NCI-H1105 treated with DMSO at 0.1 percent for 48 hours (cell line): ENCODE measurements around the gene IFNA10.
"Not testable (repeated sequence)": the region's sequence is repeated elsewhere in the genome, so short reads cannot be mapped to it uniquely, and the experiment has no call there.

Source experiments
- DNase-seq: peaks from one replicate; lab custom pipeline; 2025; lab: John Stamatoyannopoulos, UW

Gene IFNA10

DNA sequence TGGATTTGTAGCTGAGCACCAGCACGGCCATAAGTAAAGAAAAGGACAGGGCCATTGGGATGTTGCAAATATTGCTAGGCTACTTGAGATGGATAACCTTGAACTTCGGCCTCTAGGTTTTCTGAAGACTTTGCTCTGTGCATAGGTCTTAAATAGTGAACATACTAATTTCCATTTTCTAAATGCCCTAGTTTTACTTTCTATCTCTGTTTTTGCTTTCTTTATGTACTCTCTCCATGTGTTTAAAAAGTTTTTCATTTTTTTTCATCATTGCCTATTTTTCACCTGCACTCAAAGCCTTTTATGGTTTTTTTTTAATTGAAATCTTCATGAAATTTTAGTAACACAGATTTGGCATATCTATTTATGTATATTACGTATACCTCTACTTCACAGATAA lies at the start of gene IFNA10:
Gene IFNA10 (minus strand): TSS at position 101 of the 400 bp plus-strand sequence. CDS start 46 bp downstream, at position 55.
- not testable (repeated sequence) for DNase-seq

DNA sequence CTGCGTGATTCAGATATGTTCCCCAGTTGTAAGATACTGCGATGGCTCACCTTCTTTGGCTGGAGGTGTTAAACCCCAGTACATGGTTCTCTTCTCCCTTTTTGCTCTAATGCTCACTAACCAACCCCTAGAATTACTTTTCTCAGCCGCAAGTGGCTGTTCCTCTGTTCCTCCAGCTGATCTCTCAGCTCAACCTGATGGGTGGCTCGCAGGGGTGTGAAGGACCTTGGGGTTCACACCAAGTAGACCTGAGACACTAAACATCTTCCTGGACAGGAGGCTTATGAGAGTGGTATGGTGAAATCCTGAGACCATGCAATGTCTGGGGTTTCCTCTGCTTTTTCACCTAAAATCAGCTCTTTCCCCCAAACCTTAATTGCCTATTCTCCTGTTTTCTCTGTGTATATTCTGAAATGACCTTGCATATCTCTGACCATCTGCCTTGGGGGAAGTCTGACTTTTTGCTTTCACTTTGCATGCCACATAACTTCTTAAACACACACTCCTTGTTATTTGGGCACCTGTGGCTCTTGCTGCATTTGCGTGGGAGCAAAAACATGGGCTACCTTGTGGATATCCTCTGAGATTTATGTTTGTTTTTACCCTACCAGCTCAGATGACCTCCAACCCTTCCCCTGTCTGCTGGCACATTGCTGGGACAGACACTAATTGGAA lies 48.7 kb upstream of the IFNA10 start:
- DNase-seq: no peak

DNA sequence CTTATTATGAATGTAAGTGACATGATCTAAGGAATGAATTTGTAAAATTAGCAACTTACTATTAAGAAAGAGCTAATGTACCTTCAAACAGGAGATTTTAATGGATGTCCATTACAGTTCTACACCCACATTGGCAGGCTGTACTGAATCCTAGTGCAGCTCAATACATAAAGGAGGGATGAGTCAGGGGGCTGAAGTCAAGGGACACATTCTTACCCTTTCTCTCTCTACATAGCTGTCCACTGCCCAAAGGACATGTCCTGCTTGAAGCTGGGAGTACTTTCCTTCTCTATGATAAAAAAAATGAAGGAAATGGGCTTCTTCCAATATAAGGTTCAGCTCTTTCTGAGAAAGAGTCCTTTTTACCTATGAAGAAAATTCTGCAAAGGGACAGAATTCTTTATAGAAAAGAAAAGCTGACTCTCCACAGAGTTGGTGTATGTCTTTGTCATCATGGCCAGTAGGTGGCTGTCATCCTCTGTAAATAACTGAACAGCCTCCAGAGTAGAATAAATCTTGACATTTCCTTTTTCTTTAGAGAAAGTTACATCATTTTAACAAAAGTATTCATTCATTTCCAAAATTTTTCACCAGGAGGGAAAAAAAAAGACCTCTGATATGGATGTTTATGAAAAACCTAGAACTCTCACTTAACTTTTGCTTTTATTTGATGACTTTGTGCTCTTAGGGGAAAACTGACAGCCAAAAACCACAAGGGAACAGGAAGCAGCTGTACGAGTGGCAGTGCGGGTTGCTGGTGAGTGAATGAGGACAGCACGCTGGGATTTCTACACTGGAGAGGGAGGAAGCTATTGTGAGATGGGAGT lies 46.0 kb upstream of the IFNA10 start:
- peak; percentile 17 for DNase-seq

DNA sequence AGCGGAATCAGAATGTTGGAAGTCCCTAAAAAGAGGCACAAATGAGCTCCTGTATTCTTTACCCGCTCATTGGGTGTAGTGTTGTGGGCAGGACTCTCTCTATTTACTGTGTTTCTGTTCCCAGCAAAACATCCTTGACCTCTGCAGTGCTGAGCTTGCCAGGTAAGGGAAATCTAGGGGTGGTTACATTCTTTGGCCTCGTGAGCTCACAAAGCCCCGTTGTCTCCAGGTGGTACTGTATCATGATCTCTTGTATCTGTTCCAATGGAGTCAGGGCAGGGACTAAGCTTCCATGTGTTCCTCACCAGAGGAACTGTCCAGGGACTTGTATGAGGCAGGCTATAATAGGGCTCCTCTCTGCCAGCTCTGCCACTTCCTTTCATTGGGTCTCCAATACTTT lies 44.7 kb upstream of the IFNA10 start:
- DNase-seq: no peak

DNA sequence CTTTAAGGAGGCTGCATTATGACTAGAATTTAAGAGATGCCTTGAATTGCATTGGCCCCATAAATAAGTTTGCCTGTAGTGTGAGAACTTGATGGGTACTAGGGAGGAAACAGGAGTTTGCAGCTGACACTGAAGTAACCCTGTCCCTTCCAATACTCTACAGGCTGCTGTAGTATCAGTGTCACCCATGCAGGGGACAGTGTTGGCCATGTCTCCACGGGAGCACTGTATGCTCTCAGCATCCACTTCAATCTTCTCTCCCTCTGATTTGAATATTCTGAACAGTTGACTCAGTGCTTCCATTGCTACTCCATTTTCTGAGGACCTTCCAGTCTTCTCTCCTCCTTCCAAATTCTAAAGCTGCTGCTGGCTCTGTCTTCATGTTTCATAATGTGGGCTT lies 44.2 kb upstream of the IFNA10 start:
- DNase-seq: no peak

DNA sequence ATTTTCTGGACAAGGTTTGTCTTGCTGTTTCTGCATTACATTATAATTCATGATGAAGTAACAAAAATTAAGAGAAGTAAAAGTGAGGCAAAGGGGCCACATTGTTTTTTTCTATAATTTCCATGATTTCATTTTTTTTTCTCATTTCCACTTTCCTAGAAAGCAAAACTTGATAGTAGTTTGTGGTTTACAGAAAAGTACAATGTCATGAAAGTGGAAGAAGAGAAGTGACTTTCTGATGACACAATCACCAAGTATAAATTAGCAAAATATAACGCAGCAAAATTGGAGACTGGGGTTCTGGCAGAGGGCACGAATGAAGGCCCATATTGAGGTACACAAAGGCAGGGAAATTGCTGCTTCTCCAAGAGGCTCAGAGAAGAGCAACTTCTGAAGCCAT lies 37.9 kb upstream of the IFNA10 start:
- DNase-seq: no peak

DNA sequence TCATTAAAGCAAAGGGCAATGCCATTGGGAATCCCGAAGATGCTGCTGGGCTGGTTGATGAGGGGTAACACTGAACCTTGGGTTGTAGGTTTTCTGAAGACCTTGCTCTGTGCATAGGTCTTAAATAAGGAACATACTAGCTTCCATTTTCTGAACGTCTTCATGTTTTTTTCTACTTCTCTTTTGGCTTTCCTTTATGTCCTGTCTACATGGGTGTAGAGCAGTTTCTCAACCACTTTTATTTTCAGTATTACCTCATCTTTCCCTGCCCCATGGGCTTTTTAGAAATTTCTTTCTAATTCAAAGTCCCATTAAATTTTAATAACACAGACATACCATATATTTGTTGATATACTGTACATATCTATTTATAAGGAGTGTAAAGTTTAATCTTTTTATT lies 33.0 kb upstream of the IFNA10 start, which contains the start of gene IFNA14:
Gene IFNA14 (minus strand): TSS at position 95 of the 400 bp plus-strand sequence. CDS start 70 bp downstream, at position 25.
- DNase-seq: no peak

DNA sequence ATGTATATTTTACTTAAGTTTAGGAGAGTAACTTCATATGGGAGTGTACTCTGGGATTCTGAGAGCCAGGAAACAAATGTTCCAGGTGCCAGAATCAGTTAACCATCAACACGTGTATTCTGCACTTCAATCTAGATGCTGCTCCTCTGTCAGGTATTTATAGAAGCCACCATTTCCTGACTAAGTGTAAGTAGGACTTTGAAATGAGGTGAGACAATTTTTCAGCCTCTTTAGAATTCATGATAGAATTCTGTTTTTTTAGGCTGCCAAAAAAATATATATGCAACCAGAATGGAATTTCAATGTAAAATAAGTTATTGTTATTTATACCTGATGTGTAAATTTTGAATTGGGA lies 29.4 kb upstream of the IFNA10 start:
- DNase-seq: not testable (repeated sequence)

DNA sequence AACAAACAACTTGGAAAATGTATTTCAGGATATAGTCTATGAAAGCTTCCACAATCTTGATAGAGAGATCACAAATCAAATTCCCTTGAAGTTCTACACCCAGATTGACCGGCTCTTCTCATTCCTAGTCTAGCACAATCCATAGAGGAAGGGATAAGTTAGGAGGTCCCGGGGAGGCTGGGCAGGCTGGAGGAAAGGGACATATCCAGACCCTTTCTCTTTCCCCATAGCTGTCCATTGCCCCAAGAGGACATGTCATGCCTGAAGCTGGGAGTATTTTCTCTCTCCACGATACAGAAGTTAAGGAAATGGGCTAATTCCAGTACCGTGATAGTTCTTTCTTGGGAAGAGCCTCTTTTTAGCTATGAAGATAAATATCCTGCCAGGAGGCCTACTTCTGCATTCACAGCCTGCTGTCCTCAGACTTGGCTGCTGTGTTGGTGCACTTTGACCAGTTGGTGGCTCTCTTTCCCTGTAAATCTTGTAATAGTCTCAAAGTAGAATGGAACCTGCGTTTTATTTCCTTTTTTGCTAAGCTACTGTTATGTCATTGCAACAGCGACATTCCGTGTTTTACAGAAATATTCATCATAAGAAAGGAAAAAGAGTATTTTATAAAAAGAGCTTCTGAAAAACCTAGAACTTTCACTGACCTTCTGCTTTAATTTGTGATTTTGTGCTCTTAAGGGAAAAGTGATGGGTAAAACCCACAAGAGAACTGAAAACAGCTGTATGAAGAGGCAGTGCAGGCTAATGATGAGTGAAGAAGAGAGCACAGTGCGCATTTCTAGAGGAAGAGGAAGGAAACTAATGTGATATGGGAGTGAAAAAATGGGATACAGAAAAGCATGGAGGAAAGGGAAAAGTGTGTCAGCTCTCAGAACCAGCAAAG lies 28.8 kb upstream of the IFNA10 start:
- peak; percentile 10 for DNase-seq

DNA sequence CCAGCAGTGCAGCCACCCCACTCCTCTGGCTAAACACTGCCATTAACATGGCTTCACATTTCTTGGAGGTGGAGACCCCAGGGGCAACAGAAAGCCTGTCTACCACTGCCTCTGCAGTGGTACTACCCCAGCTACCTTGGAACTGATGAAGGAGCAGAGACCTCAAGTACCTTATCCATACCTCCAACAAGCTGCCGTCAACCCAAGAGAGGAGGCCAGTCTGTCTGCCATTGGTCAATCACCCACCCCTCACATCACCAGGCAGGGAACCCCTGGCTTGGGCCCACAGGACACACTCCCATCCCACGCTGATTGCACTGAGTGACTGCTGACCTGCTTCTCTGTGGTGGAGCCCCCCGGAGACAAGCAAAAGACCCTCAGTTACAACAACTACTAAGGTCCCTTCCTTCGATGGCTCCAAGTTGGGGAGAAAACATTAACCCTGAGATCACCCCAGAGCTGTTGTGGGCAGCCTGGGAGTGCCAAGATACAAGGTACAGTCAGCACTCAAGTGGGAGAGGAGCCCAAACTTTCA lies 27.3 kb upstream of the IFNA10 start:
- DNase-seq: no peak

DNA sequence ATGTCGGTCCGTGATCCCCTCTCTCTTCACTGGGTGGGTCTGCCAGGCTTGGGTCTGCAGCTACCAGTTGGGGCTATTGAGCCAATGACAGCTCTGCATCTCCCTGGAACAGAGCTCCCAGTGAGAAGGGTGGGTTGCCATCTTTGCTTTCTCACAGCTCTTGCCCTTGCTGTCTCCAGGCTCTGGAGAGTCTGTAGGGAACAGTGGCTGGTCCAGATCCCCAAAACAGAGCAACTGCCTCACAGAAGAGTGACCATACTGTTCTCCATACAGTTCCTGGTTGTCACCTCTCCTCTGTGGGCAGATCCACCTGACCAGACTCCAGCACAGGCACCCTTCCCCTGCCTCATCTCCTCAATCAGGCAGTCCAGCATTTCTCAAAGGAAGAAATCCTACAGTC lies 26.3 kb upstream of the IFNA10 start:
- DNase-seq: no peak

DNA sequence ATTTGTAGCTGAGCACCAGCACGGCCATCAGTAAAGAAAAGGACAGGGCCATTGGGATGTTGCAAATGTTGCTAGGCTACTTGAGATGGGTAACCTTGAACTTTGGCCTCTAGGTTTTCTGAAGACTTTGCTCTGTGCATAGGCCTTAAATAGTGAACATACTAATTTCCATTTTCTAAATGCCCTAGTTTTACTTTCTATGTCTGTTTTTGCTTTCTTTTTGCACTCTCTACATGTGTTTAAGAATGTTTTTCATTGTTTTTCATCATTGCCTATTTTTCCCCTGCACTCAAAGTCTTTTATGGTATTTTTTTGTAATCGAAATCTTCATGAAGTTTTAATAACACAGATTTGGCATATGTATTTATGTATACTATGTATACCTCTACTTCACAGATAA lies 21.2 kb upstream of the IFNA10 start, which contains the start of gene IFNA17:
Gene IFNA17 (minus strand): TSS at position 101 of the 400 bp plus-strand sequence. CDS start 49 bp downstream, at position 52.
- DNase-seq: no peak

DNA sequence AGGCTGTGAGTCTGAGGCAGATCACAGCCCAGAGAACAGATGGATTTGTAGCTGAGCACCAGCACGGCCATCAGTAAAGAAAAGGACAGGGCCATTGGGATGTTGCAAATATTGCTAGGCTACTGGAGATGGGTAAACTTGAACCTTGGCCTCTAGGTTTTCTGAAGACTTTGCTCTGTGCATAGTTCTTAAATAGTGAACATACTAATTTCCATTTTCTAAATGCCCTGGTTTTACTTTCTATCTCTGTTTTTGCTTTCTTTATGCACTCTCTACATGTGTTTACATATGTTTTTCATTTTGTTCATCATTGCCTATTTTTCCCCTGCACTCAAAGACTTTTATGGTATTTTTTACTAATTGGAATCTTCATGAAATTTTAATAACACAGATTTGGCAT lies 10.3 kb upstream of the IFNA10 start, which contains the start of gene IFNA16:
Gene IFNA16 (minus strand): TSS at position 101 of the 400 bp plus-strand sequence. CDS start 6 bp downstream, at position 95.
- DNase-seq: not testable (repeated sequence)

DNA sequence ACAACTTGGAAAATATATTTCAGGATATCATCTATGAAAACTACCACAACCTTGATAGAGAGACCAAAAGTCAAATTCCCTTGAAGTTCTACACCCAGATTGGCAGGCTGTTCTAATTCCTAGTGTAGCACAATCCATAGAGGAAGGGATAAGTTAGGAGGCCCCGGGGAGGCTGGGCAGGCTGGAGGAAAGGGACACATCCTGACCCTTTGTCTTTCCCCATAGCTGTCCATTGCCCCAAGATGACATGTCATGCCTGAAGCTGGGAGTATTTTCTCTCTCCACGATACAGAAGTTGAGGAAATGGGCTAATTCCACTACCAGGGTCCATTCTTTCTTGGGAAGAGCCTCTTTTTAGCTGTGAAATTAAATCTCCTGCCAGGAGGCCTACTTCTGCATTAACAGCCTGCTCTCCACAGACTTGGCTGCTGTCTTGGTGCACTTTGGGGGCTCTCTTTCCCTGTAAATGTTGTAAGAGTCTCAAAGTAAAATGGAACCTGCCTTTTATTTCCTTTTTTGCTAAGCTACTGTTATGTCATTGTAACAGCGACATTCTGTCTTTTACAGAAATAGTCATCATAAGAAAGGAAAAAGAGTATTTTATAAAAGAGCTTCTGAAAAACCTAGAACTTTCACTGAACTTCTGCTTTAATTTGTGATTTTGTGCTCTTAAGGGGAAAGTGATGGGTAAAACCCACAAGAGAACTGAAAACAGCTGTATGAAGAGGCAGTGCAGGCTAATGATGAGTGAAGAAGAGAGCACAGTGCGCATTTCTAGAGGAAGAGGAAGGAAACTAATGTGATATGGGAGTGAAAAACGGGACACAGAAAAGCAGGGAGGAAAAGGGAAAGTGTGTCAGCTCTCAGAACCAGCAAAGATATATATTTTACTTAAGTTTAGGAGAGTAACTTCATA lies 6.7 kb upstream of the IFNA10 start:
- not testable (repeated sequence) for DNase-seq

DNA sequence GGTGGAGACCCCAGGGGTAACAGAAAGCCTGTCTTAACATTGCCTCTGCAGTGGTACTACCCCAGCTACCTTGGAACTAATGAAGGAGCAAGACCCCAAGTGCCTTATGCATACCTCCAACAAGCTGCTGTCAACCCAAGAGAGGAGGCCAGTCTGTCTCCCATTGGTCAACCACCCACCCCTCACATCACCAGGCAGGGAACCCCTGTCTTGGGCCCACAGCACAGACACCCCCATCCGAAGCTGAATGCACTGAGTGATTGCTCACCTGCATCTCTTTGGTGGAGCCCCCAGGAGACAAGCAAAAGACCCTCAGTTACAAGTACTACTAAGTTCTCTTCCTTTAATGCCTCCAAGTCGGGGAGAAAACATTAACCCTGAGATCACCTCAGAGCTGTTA lies 5.2 kb upstream of the IFNA10 start:
- not testable (repeated sequence) for DNase-seq

DNA sequence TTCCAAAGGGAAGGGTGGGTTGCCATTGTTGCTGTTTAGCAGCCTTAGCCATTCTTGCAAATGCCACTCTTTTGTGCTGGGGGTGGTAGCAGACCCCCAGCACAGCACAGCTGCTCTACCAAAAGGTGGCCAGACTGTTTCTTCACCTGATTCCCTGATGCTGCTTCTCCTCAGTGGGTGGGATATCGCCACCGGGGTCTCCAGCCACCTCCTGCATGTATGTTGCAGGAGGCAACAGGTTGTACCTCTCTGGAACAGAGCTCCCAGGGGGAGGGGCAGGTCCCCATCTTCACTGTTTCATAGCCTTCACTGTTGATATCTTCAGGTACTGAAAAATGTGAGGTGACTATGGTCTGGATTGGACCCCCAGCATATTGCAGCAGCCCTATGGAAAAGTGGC lies 3.8 kb upstream of the IFNA10 start:
- DNase-seq: not testable (repeated sequence)

DNA sequence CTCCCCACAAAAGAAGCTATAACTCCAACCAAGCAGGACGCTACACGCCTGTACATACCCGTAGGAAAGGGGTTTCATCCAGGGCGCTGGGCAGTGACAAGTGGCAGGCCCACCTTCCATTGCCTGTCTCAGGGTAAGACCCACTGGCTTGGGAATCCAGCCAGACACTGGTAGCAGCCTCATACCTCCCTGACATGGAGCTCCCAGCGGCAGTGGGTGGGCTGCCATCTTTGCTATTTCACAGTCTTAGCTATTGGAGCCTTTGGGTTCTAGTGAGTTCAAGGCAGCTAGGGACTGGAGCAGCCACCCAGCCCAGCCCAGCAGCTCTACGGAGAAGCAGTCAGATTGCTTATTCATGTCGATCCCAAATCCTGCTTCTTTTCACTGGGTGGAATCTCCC lies 3.4 kb upstream of the IFNA10 start:
- DNase-seq: no peak

DNA sequence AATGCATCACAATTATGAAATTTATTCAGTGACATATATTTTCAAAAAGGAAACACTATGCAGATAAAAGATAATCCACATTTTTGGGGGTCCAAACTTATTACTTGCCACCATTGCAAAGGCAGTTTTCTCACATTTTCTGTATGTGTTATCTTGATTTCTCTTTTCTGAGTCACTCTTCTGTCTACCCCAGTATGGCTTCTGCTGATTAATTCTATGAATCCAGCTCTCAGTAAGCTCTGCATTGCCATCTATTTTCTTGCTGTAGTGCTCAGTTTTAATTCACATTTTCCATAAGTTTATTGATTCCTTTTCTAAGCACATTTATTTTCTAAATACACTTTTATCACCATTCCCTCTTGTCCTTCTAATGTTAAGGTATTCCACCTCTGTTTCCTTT lies 1.7 kb downstream of the IFNA10 start:
- DNase-seq: no peak

DNA sequence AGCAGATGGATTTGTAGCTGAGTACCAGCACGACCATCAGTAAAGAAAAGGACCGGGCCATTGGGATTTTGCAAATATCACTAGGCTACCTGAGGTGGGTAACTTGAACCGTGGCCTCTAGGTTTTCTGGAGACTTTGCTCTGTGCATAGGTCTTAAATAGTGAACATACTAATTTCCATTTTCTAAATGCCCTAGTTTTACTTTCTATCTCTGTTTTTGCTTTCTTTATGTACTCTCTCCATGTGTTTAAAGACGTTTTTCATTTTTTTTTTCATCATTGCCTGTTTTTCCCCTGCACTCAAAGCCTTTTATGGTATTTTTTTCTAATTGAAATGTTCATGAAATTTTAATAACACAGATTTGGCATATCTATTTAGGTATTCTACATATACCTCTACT lies 4.8 kb downstream of the IFNA10 start, which contains the start of gene IFNA7:
Gene IFNA7 (minus strand): TSS at position 101 of the 400 bp plus-strand sequence. CDS start 40 bp downstream, at position 61.
- not testable (repeated sequence) for DNase-seq
